ENCODE measurements around the gene EXO1. TPM values are rescaled to one million over a fixed set of nuclear protein-coding genes. Genes with fewer than 3 reads are reported as not detected.

Gene EXO1
- 2.4 and 7.9 TPM in 2 replicates for total RNA-seq

DNA sequence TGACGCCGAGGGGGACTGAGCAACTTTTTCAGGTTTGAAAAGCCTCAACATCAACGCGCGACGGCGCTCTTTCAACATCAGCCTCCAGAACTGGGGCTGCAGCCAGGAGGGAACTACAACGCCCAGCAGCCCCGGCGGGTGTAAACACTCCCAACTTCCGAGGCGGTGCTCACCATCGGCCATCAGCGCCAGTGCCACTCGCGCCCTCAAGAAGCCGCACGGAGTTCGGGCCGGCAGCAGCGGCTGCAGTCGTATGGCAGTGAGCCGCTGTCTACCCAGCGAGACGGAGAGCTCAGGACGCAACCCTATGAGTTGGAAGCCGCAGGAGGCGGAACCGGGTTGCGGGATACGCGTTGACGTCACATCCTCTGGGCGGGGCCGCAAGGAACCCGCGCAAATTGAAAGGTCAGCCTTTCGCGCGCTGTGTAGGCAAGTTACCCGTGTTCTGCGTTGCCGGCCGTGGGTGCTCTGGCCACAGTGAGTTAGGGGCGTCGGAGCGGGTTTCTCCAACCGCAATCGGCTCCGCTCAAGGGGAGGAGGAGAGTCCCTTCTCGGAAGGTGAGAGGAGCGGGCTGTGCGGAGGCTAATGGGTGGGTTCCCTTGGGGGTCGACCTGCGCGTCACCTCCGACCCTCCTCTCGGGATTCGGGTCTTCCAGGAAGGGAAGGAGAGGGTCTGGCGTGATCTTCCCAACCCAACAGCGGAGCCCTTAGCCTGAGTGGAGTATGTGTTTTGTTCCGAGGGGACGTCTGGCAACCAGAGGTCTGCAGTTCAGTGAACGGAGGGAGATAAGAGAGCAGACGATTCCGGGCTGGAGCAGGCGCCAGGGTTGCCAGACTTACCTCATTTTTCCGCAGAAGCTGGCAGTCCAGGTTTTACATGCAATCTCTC, at the start of gene EXO1:
TSS of gene EXO1 (plus strand) at position 409 of the 890 bp plus-strand sequence. CDS start 2,222 bp downstream, outside the sequence.

Other genes starting within 250 kb of the EXO1 start
- 9.2 and 17.5 TPM in 2 replicates for gene CHML, start 207.8 kb upstream of the EXO1 start, total RNA-seq
- gene OPN3, start 207.8 kb upstream of the EXO1 start, total RNA-seq, result 24.6 and 38.6 TPM in 2 replicates
- not detected in 2 replicates for gene WDR64, start 195.9 kb upstream of the EXO1 start, total RNA-seq
- gene BECN2, start 109.6 kb downstream of the EXO1 start, total RNA-seq, result not detected in 2 replicates
- gene MAP1LC3C, start 150.9 kb downstream of the EXO1 start, total RNA-seq, result under 0.01 and 0.42 TPM in 2 replicates